Ascending aorta (tissue), 2 donors: Measurements from ENCODE around the gene FSTL4. TPM values are rescaled to one million over a fixed set of nuclear protein-coding genes. Genes with fewer than 3 reads are reported as not detected.

ENCODE experiments used
- DNase-seq, 2 donors: peaks; one replicate each; pipeline ENCODE4 v3.0.0-alpha.2; 2019; ENCODE audit warnings: low spot score in 2 of 2
- H3K27ac ChIP-seq, 2 donors: fragments of 200-600 bp; sonication (generic); one replicate each; pipeline ENCODE4 v1.5.1; 2016 to 2017; ENCODE audit warnings: mild to moderate bottlenecking in 1 of 2
- H3K27me3 ChIP-seq: fragments of 200-600 bp; sonication (generic); one replicate; pipeline ENCODE4 v1.5.1; 2017
- H3K36me3 ChIP-seq, 2 donors: fragments of 200-600 bp; sonication (generic); one replicate each; pipeline ENCODE4 v1.5.1; 2016
- H3K4me1 ChIP-seq, 2 donors: fragments of 200-600 bp; sonication (generic); one replicate each; pipeline ENCODE4 v1.5.1; 2016 to 2017; ENCODE audit warnings: mild to moderate bottlenecking in 1 of 2
- H3K4me3 ChIP-seq, 2 donors: fragments of 200-600 bp; sonication (generic); one replicate each; pipeline ENCODE4 v1.5.1; 2016 to 2017; ENCODE audit warnings: mild to moderate bottlenecking in 1 of 2
- H3K9me3 ChIP-seq, 2 donors: fragments of 200-600 bp; sonication (generic); one replicate each; pipeline ENCODE4 v1.5.1; 2016
- intact Hi-C: fragments of 100-400 bp; cut with DNase I; formaldehyde crosslinking; loops from one replicate; pipeline ENCODE4 v1.15.1; 2023
- total RNA-seq: library from RNA; depleted of rRNA; stranded (reverse); fragments of >200 nt; gene quantifications from one replicate; pipeline ENCODE4 v1.1.0, GENCODE V29; 2016
- TF ChIP-seq, protein P1 (sequence below), 3 experiments: fragments of 200-600 bp in 2 of 3; fragments of 450-650 bp in 1 of 3; sonication (generic) in 2 of 3; IDR thresholded peaks; one replicate each; pipeline ENCODE4 v1.5.1; 2016 to 2019; ENCODE audit warnings: antibody characterized with exemption in 3 of 3, mild to moderate bottlenecking in 1 of 3, moderate library complexity in 1 of 3

FSTL4 gene
- total RNA-seq, 1 donor from 2014 or later = 0.11 TPM

DNA sequence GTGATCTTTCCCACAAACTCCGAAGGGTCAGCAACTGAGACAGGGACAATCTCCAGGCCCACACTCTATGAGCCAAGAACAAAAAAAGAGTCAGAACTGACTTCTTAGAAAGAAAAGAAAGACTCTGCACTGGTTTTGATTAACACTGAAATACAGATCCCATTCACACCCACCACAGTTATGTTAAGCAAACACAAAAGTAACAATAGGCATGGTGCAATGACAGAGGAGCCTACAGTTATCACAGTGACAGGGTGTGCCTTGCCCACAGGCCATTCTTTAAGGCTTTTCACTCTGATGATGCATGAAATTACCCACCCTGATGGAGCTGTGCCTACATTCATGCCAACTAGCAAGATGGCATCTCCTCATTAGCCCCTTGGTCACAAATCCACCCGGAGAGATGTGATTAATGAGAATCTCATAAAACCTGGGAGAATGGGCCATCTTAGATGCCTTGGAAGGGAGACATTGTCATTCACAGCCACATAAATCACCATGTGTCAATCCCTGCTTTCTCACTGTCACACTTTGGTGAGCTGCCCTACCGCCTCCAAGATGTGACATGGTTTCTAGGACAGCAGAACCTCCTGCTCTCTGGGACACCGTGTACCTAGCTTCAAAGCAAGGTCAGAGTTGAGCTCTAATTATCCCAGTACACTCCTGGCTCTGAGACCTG is 27.6 kb upstream of the FSTL4 start:
- no peaks in the 10 kb centered on the region for H3K36me3 ChIP-seq
- no peaks in the 10 kb centered on the region for H3K9me3 ChIP-seq
- no peak for DNase-seq
- intact Hi-C loops = no loop called here
- H3K27me3 ChIP-seq = no peaks in the 10 kb centered on the region
- H3K4me1 ChIP-seq = no peaks in the 10 kb centered on the region
- no peak overlapping the region for H3K27ac ChIP-seq
- no peak overlapping the region for H3K4me3 ChIP-seq
- TF ChIP-seq, protein P1, sequence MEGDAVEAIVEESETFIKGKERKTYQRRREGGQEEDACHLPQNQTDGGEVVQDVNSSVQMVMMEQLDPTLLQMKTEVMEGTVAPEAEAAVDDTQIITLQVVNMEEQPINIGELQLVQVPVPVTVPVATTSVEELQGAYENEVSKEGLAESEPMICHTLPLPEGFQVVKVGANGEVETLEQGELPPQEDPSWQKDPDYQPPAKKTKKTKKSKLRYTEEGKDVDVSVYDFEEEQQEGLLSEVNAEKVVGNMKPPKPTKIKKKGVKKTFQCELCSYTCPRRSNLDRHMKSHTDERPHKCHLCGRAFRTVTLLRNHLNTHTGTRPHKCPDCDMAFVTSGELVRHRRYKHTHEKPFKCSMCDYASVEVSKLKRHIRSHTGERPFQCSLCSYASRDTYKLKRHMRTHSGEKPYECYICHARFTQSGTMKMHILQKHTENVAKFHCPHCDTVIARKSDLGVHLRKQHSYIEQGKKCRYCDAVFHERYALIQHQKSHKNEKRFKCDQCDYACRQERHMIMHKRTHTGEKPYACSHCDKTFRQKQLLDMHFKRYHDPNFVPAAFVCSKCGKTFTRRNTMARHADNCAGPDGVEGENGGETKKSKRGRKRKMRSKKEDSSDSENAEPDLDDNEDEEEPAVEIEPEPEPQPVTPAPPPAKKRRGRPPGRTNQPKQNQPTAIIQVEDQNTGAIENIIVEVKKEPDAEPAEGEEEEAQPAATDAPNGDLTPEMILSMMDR (IDR thresholded peaks at IDR 0.05) = no peak

DNA sequence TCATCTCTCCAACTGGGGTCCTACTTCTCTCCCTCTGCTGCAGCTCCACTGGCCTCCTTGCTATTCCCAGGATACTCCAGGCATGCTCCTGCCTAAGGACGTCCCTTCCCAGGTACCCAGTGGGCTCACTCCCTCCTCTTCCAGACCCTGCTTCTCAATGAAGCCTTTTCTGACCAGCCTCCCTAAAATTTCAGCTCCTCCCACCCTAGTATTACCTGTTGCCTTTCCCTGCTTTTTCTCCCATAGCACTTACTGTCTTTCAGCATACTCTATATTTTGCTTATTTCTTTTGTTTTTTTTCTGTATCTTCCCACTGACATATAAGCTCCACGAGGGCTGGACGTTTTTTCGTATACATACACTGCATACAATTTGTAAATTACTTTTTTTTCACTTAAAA is 26.1 kb upstream of the FSTL4 start:
- Histone ChIP-seq H3K27me3 (no peaks in the 10 kb centered on the region), H3K27ac (no peak overlapping the region), H3K4me3 (no peak overlapping the region), H3K4me1 (no peaks in the 10 kb centered on the region), H3K9me3 (no peaks in the 10 kb centered on the region), H3K36me3 (no peaks in the 10 kb centered on the region)
- DNase-seq = no peak
- TF ChIP-seq, protein P1 (IDR thresholded peaks at IDR 0.05) = no peak
- intact Hi-C loops = no loop called here

DNA sequence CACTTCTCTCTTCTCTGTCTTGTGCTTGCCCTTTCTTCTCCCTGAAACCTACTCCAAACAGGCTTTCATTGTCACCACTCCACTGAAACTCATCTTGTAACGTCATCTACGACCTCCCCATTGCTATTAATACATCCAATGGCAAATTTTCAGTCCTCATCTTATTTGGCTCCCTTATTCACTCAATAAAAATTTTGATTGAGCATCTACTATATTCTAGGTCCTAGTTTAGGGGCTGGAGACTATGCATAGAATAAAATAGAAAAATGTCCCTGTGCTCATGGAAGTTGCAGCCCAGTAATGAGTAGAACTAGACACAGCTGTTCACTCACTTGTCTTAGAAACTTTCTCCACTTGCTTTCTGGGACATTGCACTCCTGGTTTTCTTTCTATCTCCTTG is 24.9 kb upstream of the FSTL4 start:
- Histone ChIP-seq H3K4me3 (no peak overlapping the region), H3K36me3 (no peaks in the 10 kb centered on the region), H3K27me3 (no peaks in the 10 kb centered on the region), H3K4me1 (no peaks in the 10 kb centered on the region), H3K9me3 (no peaks in the 10 kb centered on the region), H3K27ac (no peak overlapping the region)
- TF ChIP-seq, protein P1 (IDR thresholded peaks at IDR 0.05) = no peak
- no peak for DNase-seq
- intact Hi-C loops = no loop called here

DNA sequence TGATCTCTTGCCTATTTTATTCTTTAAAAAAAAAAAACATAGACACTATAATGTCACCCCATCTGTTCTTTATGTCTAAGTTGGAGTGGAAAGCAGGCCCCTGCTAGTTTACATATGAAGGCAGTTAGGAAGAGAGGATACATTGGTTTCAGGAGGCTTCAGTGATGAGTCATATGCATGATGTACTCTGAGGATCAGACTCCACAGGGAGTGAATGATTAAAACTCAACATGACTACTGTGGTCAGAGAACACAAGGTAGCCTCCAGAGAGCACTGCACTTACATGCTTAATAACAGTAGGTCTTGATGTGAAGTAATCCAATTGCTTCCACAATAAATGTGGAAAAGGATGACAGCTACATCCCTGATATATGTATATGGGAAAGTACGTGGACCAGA is 22.7 kb upstream of the FSTL4 start:
- no peaks in the 10 kb centered on the region for H3K27me3 ChIP-seq
- H3K27ac ChIP-seq = no peak overlapping the region
- no peak for DNase-seq
- H3K9me3 ChIP-seq = no peaks in the 10 kb centered on the region
- H3K4me1 ChIP-seq = no peaks in the 10 kb centered on the region
- H3K4me3 ChIP-seq = no peak overlapping the region
- TF ChIP-seq, protein P1 (IDR thresholded peaks at IDR 0.05) = no peak
- intact Hi-C loops = no loop called here
- no peaks in the 10 kb centered on the region for H3K36me3 ChIP-seq

DNA sequence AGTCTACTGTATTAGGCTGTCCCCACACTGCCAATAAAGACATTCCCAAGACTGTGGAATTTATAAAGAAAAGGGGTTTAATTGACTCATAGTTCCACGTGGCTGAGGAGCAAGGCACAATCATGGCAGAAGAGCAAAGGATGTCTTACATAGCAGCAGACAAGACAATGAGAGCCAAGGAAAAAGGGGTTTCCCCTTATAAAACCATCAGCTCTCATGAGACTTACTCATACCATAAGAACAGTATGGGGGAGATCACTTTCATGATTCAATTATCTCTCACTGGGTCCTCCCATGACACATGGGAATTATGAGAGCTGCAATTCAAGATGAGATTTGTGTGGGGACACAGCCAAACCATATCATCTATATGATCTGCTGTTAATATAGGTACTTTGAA is 14.8 kb upstream of the FSTL4 start:
- intact Hi-C loops = no loop called here
- Histone ChIP-seq H3K4me1 (no peaks in the 10 kb centered on the region), H3K9me3 (no peaks in the 10 kb centered on the region), H3K27me3 (no peaks in the 10 kb centered on the region), H3K27ac (no peak overlapping the region), H3K4me3 (no peak overlapping the region), H3K36me3 (no peaks in the 10 kb centered on the region)
- DNase-seq = no peak
- TF ChIP-seq, protein P1 (IDR thresholded peaks at IDR 0.05) = no peak

DNA sequence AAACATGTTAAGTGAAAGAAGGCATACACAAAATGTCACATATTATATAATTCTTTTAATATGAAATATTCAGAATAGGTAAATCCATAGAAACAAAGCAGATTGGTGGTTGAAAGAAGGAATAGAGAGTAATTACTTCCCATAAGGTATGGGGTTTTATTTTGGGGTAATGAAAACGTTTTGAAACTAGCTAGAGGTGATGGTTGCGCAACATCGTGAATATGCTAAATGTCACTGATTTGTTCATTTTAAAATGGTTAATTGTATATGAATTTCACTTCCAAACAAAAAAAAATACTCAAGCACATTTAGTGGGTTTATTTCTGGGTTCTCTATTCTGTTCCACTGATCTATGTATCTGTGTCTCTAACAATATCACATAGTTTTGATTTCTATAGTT is 12.0 kb upstream of the FSTL4 start:
- Histone ChIP-seq H3K27ac (no peak overlapping the region), H3K4me1 (no peaks in the 10 kb centered on the region), H3K4me3 (no peak overlapping the region), H3K9me3 (no peaks in the 10 kb centered on the region), H3K36me3 (no peaks in the 10 kb centered on the region), H3K27me3 (no peaks in the 10 kb centered on the region)
- no peak for DNase-seq
- intact Hi-C loops = no loop called here
- TF ChIP-seq, protein P1 (IDR thresholded peaks at IDR 0.05) = no peak
